Aorta (tissue), 5 donors: ENCODE measurements around the gene ABCA5. TPM values are rescaled to one million over a fixed set of nuclear protein-coding genes. Genes with fewer than 3 reads are reported as not detected.
"Not testable (repeated sequence)": the region's sequence is repeated elsewhere in the genome, so short reads cannot be mapped to it uniquely, and the experiment has no call there.

Source experiments
- ATAC-seq: fragments of 200-7000 bp; cut with Tn5 transposase; one replicate; pipeline ENCODE4 v1.9.1; 2022; ENCODE audit warnings: moderate library complexity; ENCODE audit not compliant: low FRiP score
- DNase-seq, 2 donors: peaks; one replicate each; pipeline ENCODE4 v3.0.0-alpha.2; 2020
- H3K27ac ChIP-seq, 2 donors: one replicate each; pipeline ENCODE4 v1.5.1; 2013; ENCODE audit warnings: low read length in 2 of 2, mild to moderate bottlenecking in 2 of 2, moderate library complexity in 2 of 2, control low read depth in 1 of 2, inconsistent platforms in 1 of 2, low read depth in 1 of 2
- H3K27me3 ChIP-seq, 2 donors: one replicate each; pipeline ENCODE4 v1.6.1; 2013; ENCODE audit warnings: control low read depth in 1 of 2, low read length in 1 of 2, mild to moderate bottlenecking in 1 of 2, moderate library complexity in 1 of 2; ENCODE audit not compliant: insufficient read depth in 2 of 2, control insufficient read depth in 1 of 2
- H3K36me3 ChIP-seq, 2 donors: one replicate each; pipeline ENCODE4 v1.6.1; 2013; ENCODE audit warnings: control low read depth in 1 of 2, low read length in 1 of 2, mild to moderate bottlenecking in 1 of 2; ENCODE audit not compliant: insufficient read depth in 2 of 2, control insufficient read depth in 1 of 2
- H3K4me1 ChIP-seq, 2 donors: one replicate each; pipeline ENCODE4 v1.6.1; 2013; ENCODE audit warnings: low read length in 2 of 2, control low read depth in 1 of 2, mild to moderate bottlenecking in 1 of 2, moderate library complexity in 1 of 2; ENCODE audit not compliant: insufficient read depth in 2 of 2, control insufficient read depth in 1 of 2
- H3K4me3 ChIP-seq, 2 donors: one replicate each; pipeline ENCODE4 v1.5.1; 2013; ENCODE audit warnings: low read length in 2 of 2, control low read depth in 1 of 2, mild to moderate bottlenecking in 1 of 2
- H3K9me3 ChIP-seq: one replicate; pipeline ENCODE4 v1.6.1; 2013; ENCODE audit warnings: mild to moderate bottlenecking, low read length; ENCODE audit not compliant: control insufficient read depth
- WGBS, 2 donors: extraction: QIAGEN DNeasy Blood & Tissue Kit; methylation state at CpG; one replicate each; pipeline ENCODE4 v1.1.7; 2013; 5-methylcytosine and 5-hydroxymethylcytosine counted together
- intact Hi-C, 2 donors: fragments of 100-400 bp; cut with DNase I; formaldehyde crosslinking; loops; one replicate each; pipeline versions ENCODE4 v1.14.2 to v1.15.0; 2022
- polyA plus RNA-seq, 2 donors: library from polyadenylated mRNA; stranded (reverse); fragments of 200-250 nt; gene quantifications; one replicate each; pipeline ENCODE4 v1.2.3, GENCODE V29; 2013
- total RNA-seq, 2 donors: library from RNA; stranded (reverse); fragmentation: NEBNext Ultra II Directional; extraction: Animal tissue kit (Norgen Biotek cat#: 25700); gene quantifications; one replicate each; pipeline ENCODE4 v1.2.1, GENCODE V29; 2021
- donor health status: healthy with polysubstance abuse.
- donor health status: Bipolar disorder and iron deficiency.
- donor health status: DM: no; HTN: no; CAD: no.
- donor health status: DM: no; HTN: no; CAD: no.
- donor health status: DM: yes; HTN: yes; CAD: no.

The ABCA5 gene
- total and polyA plus RNA-seq, 4 donors: 2.0 to 29.6 (median 14.1) TPM

GRCh38 chr17:69282002-69282401 is 44.9 kb downstream of the ABCA5 start:
- DNase-seq: no peak
- ATAC-seq: no peak
- intact Hi-C loops: no loop called here
- H3K36me3 ChIP-seq: peaks cover 0 to 2% of the 10 kb centered on the region in 2 donors
- H3K27ac ChIP-seq: no peak overlapping the region
- H3K27me3 ChIP-seq: no peaks in the 10 kb centered on the region
- WGBS, 2 donors: 91 to 95% methylated on average over 3 of the region's 3 CpGs
- H3K4me3 ChIP-seq: no peak overlapping the region
- no peaks in the 10 kb centered on the region for H3K4me1 ChIP-seq
- no peaks in the 10 kb centered on the region for H3K9me3 ChIP-seq

- ATAC-seq, DNase-seq, H3K4me1 ChIP-seq, H3K27ac ChIP-seq, H3K4me3 ChIP-seq, H3K27me3 ChIP-seq, H3K9me3 ChIP-seq, intact Hi-C loops, H3K36me3 ChIP-seq: not testable (repeated sequence)
- 98% methylated on average over 4 of the region's 4 CpGs for WGBS, 2 donors
These were observed 50.7 kb downstream of the ABCA5 start for GRCh38 chr17:69276279-69276678.

- no peak overlapping the region for H3K4me3 ChIP-seq
- 89 to 90% methylated on average over 4 of the region's 4 CpGs for WGBS, 2 donors
- no peaks in the 10 kb centered on the region for H3K36me3 ChIP-seq
- no peak for ATAC-seq
- no peaks in the 10 kb centered on the region for H3K27me3 ChIP-seq
- no peaks in the 10 kb centered on the region for H3K4me1 ChIP-seq
- no peak for DNase-seq
- intact Hi-C loops: no loop called here
- no peak overlapping the region for H3K27ac ChIP-seq
- peaks cover 1% of the 10 kb centered on the region for H3K9me3 ChIP-seq
These were observed 51.2 kb downstream of the ABCA5 start for GRCh38 chr17:69275751-69276150.

- DNase-seq: no peak
- intact Hi-C loops: no loop called here
- Histone ChIP-seq H3K36me3 (no peaks in the 10 kb centered on the region), H3K9me3 (no peaks in the 10 kb centered on the region), H3K27ac (no peak overlapping the region), H3K4me3 (no peak overlapping the region), H3K4me1 (no peaks in the 10 kb centered on the region), H3K27me3 (no peaks in the 10 kb centered on the region)
- 39 to 41% methylated on average over 7 of the region's 7 CpGs for WGBS, 2 donors
- no peak for ATAC-seq
These were observed 55.9 kb downstream of the ABCA5 start for GRCh38 chr17:69271023-69271422.

- Histone ChIP-seq H3K27me3 (no peaks in the 10 kb centered on the region), H3K4me3 (no peak overlapping the region), H3K36me3 (no peaks in the 10 kb centered on the region), H3K9me3 (no peaks in the 10 kb centered on the region), H3K27ac (no peak overlapping the region), H3K4me1 (no peaks in the 10 kb centered on the region)
- no peak for ATAC-seq
- WGBS, 2 donors: 58 to 62% methylated on average over 6 of the region's 6 CpGs
- intact Hi-C loops: no loop called here
- no peak for DNase-seq
These were observed 57.6 kb downstream of the ABCA5 start for GRCh38 chr17:69269131-69269998.

- Histone ChIP-seq H3K27me3 (no peaks in the 10 kb centered on the region), H3K36me3 (no peaks in the 10 kb centered on the region), H3K9me3 (no peaks in the 10 kb centered on the region), H3K27ac (no peak overlapping the region), H3K4me1 (no peaks in the 10 kb centered on the region), H3K4me3 (no peak overlapping the region)
- intact Hi-C loops: no loop called here
- DNase-seq: no peak
- no peak for ATAC-seq
- WGBS, 2 donors: 90 to 92% methylated on average over 5 of the region's 5 CpGs
These were observed 58.4 kb downstream of the ABCA5 start for GRCh38 chr17:69268543-69269014.

GRCh38 chr17:69267219-69267618 is 59.7 kb downstream of the ABCA5 start:
- 78 to 94% methylated on average over 3 of the region's 3 CpGs for WGBS, 2 donors
- Histone ChIP-seq H3K4me1 (no peaks in the 10 kb centered on the region), H3K36me3 (no peaks in the 10 kb centered on the region), H3K27ac (no peak overlapping the region), H3K9me3 (no peaks in the 10 kb centered on the region), H3K4me3 (no peak overlapping the region), H3K27me3 (no peaks in the 10 kb centered on the region)
- ATAC-seq: no peak
- intact Hi-C loops: no loop called here
- no peak for DNase-seq

GRCh38 chr17:69265873-69266272 is 61.1 kb downstream of the ABCA5 start:
- Histone ChIP-seq H3K4me1 (no peaks in the 10 kb centered on the region), H3K27ac (no peak overlapping the region), H3K36me3 (no peaks in the 10 kb centered on the region), H3K27me3 (no peaks in the 10 kb centered on the region), H3K4me3 (no peak overlapping the region), H3K9me3 (no peaks in the 10 kb centered on the region)
- DNase-seq (no peak), ATAC-seq (no peak)
- intact Hi-C loops: no loop called here
- 85 to 90% methylated on average over 1 of the region's 1 CpG for WGBS, 2 donors

GRCh38 chr17:69254187-69254586 is 72.7 kb downstream of the ABCA5 start:
- no peaks in the 10 kb centered on the region for H3K9me3 ChIP-seq
- intact Hi-C loops: no loop called here
- ATAC-seq (no peak), DNase-seq (no peak)
- H3K27ac ChIP-seq: no peak overlapping the region
- WGBS, 2 donors: 76 to 78% methylated on average over 1 of the region's 1 CpG
- no peaks in the 10 kb centered on the region for H3K27me3 ChIP-seq
- no peak overlapping the region for H3K4me3 ChIP-seq
- no peaks in the 10 kb centered on the region for H3K36me3 ChIP-seq
- no peaks in the 10 kb centered on the region for H3K4me1 ChIP-seq
